ENCODE measurements around the gene MCFD2. TPM values are rescaled to one million over a fixed set of nuclear protein-coding genes. Genes with fewer than 3 reads are reported as not detected.

The MCFD2 gene
- total RNA-seq, 1 donor from 2014 or later: 50.7 TPM

DNA sequence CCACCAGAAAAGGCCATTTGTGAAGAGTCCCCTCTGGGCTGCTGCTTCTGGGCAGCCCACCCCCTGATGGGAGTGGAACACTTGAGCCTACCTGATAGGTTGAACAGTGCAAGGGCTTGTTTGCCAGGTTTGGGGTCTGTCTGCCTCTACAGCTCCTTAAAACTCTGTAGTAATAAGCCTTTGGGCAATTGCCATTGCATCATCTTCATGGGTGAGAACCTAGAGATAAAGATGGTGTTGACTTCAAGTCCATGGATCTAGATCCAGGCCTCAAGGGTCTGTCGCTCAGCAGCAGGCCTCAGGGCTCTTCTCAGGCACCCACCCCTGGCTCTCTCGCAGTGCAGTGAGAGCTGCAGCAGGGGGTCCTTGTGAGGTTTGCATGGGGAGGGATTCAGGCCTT is 47.1 kb upstream of the MCFD2 start:
- intact Hi-C loops (cut with micrococcal nuclease): loop anchor here (2.0 kb wide), 1 partner anchor 16 kb away; no protein-coding TSS in a partner anchor
- ChIA-PET CTCF (interaction anchor here (0.7 to 1.5 kb wide), 4 partner anchors 18 to 360 kb away, joined by 3 to 4 read pairs (median 4); no protein-coding TSS in a partner anchor), POLR2A (interaction anchor here (0.6 kb wide), 1 partner anchor 823 kb away, joined by 3 read pairs; no protein-coding TSS in a partner anchor)
- peaks cover 82% of the 10 kb centered on the region for H3K36me3 Mint-ChIP-seq (ENCODE audit: low read depth)
- H3K4me1 Mint-ChIP-seq: peaks cover 18% of the 10 kb centered on the region
- no peak for ATAC-seq (ENCODE audit: low read depth)
- no peak for DNase-seq
- H3K4me3 Mint-ChIP-seq: no peak overlapping the region
- H3K27ac Mint-ChIP-seq: peak overlapping the region; percentile 42
- no peaks in the 10 kb centered on the region for H3K9me3 Mint-ChIP-seq
- H3K27me3 Mint-ChIP-seq: no peaks in the 10 kb centered on the region
- TF ChIP-seq, protein P1, sequence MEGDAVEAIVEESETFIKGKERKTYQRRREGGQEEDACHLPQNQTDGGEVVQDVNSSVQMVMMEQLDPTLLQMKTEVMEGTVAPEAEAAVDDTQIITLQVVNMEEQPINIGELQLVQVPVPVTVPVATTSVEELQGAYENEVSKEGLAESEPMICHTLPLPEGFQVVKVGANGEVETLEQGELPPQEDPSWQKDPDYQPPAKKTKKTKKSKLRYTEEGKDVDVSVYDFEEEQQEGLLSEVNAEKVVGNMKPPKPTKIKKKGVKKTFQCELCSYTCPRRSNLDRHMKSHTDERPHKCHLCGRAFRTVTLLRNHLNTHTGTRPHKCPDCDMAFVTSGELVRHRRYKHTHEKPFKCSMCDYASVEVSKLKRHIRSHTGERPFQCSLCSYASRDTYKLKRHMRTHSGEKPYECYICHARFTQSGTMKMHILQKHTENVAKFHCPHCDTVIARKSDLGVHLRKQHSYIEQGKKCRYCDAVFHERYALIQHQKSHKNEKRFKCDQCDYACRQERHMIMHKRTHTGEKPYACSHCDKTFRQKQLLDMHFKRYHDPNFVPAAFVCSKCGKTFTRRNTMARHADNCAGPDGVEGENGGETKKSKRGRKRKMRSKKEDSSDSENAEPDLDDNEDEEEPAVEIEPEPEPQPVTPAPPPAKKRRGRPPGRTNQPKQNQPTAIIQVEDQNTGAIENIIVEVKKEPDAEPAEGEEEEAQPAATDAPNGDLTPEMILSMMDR (IDR thresholded peaks at IDR 0.05): no peak

DNA sequence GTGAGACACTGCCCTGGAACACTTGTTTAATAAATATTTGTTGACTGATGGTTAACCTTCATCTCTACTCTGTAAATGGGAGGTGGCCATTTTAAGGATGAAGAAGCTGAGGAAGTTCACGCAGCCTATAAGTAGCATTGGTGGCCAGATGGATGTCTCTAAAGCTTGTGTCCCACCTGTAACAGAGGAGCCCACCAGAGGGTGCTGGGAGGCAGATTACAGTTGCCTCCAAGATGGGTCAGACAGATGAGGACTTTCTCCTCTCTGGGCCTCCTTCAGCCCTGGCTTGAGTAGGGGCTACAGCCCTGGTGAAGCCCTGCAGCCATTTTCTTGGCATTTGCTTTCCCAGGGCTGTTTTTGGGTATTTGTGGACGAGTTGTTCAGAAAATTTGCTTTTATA is 45.0 kb upstream of the MCFD2 start:
- POLR2A ChIA-PET: interaction anchor here (0.8 to 1.4 kb wide), 5 partner anchors 17 to 33 kb away, joined by 3 to 6 read pairs (median 4); no protein-coding TSS in a partner anchor
- intact Hi-C loops (cut with micrococcal nuclease): loop anchor here (1.0 kb wide), 1 partner anchor 363 kb away; no protein-coding TSS in a partner anchor
- Mint-ChIP-seq H3K27me3 (no peaks in the 10 kb centered on the region), H3K9me3 (no peaks in the 10 kb centered on the region), H3K27ac (peak overlapping the region; percentile 41), H3K4me1 (peaks cover 18% of the 10 kb centered on the region), H3K4me3 (no peak overlapping the region), H3K36me3 (ENCODE audit: low read depth) (peaks cover 88% of the 10 kb centered on the region)
- ATAC-seq (ENCODE audit: low read depth): peak; percentile 50
- CTCF ChIA-PET: interaction anchor here (0.9 to 1.7 kb wide), 4 partner anchors 8 to 363 kb away, joined by 3 to 4 read pairs (median 4); no protein-coding TSS in a partner anchor
- TF ChIP-seq, protein P1 (IDR thresholded peaks at IDR 0.05): no peak
- no peak for DNase-seq

DNA sequence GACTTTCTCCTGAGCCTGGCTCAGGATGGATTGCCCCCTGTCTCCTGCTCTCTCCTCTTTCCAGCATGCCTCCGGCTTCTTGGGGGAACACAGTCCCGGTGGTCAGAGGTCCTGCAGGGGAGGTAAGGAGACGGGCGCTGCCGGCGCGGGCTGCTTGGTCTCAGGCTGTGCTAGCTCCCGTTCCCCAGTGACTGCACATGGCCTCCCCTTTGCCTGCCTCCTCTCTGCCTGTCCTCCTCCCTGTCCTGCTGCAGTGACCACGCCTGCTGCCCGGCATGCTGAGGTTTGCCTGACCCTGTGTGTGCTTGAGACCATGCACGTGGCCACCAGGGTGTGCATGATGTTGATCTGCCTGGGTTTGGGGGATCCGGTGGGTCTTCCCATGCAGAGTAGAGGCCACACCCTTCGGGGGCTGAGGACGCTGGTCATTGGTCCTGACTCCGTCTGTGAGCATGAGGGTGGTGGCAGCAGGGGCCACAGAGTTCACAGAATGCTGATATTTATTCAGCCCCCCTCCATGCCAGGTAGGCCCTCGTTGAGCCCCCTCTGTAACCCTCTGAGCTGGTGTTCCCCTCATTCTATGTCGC is 42.9 kb upstream of the MCFD2 start:
- H3K9me3 Mint-ChIP-seq: no peaks in the 10 kb centered on the region
- H3K4me1 Mint-ChIP-seq: peaks cover 15% of the 10 kb centered on the region
- ATAC-seq (ENCODE audit: low read depth) (no peak), DNase-seq (no peak)
- ChIA-PET CTCF (no interaction called here), POLR2A (no interaction called here)
- peaks cover 89% of the 10 kb centered on the region for H3K36me3 Mint-ChIP-seq (ENCODE audit: low read depth)
- H3K27ac Mint-ChIP-seq: no peak overlapping the region
- H3K27me3 Mint-ChIP-seq: no peaks in the 10 kb centered on the region
- intact Hi-C loops (cut with micrococcal nuclease): no loop called here
- H3K4me3 Mint-ChIP-seq: no peak overlapping the region
- TF ChIP-seq, protein P1 (IDR thresholded peaks at IDR 0.05): no peak

DNA sequence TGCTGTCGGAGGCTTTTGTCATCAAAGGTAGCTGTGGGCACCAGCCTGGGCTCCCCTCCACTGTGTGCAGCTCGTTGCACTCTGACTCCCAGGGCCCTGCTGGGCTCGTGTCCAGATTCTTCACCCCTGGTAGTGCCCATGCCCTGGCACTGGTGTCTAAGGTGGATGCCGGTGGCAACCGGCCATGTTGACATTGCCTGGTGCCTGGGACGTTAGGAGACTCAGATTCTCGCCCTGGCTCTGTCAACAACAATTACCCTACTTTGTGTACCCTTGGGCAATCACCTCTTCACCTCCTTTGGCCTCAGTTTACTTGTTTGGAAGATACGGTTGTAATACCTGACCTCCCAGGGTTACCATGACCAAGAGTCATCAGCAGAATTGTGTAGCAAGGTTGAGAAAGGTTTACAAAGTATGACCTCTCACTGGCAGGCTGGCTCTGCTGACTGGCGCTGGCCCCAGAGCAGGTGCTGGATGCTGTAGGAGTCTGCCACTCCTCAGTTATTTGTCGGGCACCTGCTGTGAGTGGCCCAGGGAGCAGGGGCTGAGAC is 41.5 kb upstream of the MCFD2 start:
- TF ChIP-seq, protein P1 (IDR thresholded peaks at IDR 0.05): no peak
- POLR2A ChIA-PET: interaction anchor here (0.7 kb wide), 1 partner anchor 24 kb away, joined by 4 read pairs; no protein-coding TSS in a partner anchor

DNA sequence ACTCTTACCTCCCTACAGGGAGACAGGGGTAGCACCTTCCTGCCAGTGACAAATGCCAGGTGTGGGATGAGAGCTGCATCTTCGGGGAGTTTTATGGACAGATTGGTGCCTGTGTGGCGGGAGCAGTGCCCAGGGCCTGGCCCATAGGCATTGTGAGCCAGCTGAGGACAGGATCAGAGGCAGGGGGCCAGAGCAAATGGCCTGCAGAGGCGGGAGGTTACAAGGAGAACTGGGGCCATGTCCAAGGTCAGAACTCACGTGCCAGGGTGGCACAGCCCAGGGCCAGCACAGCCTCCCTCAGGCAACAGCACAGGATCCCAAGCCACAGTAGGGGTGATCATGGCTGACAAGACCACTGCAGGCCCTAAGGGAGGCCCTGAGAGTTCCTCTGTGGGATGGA is 40.2 kb upstream of the MCFD2 start:
- Mint-ChIP-seq H3K27me3 (no peaks in the 10 kb centered on the region), H3K36me3 (ENCODE audit: low read depth) (peaks cover 94% of the 10 kb centered on the region), H3K4me3 (no peak overlapping the region), H3K9me3 (no peaks in the 10 kb centered on the region), H3K4me1 (peaks cover 25% of the 10 kb centered on the region), H3K27ac (peak overlapping the region; percentile 24)
- TF ChIP-seq, protein P1 (IDR thresholded peaks at IDR 0.05): no peak
- ChIA-PET CTCF (no interaction called here), POLR2A (interaction anchor here (1.4 kb wide), 1 partner anchor 13 kb away, joined by 4 read pairs; no protein-coding TSS in a partner anchor)
- ATAC-seq (ENCODE audit: low read depth): no peak
- DNase-seq: no peak
- intact Hi-C loops (cut with micrococcal nuclease): no loop called here

More for the DNA sequence above, 41.5 kb upstream of the MCFD2 start:
- no peak for DNase-seq
- Mint-ChIP-seq H3K9me3 (no peaks in the 10 kb centered on the region), H3K4me3 (no peak overlapping the region), H3K27ac (no peak overlapping the region), H3K27me3 (no peaks in the 10 kb centered on the region), H3K36me3 (ENCODE audit: low read depth) (peaks cover 91% of the 10 kb centered on the region), H3K4me1 (peaks cover 15% of the 10 kb centered on the region)
- intact Hi-C loops (cut with micrococcal nuclease): no loop called here
- CTCF ChIA-PET: no interaction called here
- ATAC-seq (ENCODE audit: low read depth): no peak
